ENCODE results near the gene ENPP6.
"Not testable (repeated sequence)": the region's sequence is repeated elsewhere in the genome, so short reads cannot be mapped to it uniquely, and the experiment has no call there.

Gene ENPP6

GRCh38 chr4:184157322-184157721 is 60.4 kb downstream of the ENPP6 start:
- no peak for DNase-seq
- in situ Hi-C loops (cut with HindIII; ENCODE audit: low pct_ligation_motif_present, low pct_unique_long_range_greater_than_20kb, low sequenced_read_pairs), result no loop called here

GRCh38 chr4:184156163-184156920 is 61.3 kb downstream of the ENPP6 start:
- in situ Hi-C loops (cut with HindIII; ENCODE audit: low pct_ligation_motif_present, low pct_unique_long_range_greater_than_20kb, low sequenced_read_pairs), result no loop called here
- no peak for DNase-seq

- in situ Hi-C loops (cut with HindIII; ENCODE audit: low pct_ligation_motif_present, low pct_unique_long_range_greater_than_20kb, low sequenced_read_pairs), result no loop called here
- no peak for DNase-seq
Observed at GRCh38 chr4:184154199-184154598, 63.5 kb downstream of the ENPP6 start.

GRCh38 chr4:184153781-184154180 is 63.9 kb downstream of the ENPP6 start:
- no peak for DNase-seq
- in situ Hi-C loops (cut with HindIII; ENCODE audit: low pct_ligation_motif_present, low pct_unique_long_range_greater_than_20kb, low sequenced_read_pairs), result no loop called here

- in situ Hi-C loops (cut with HindIII; ENCODE audit: low pct_ligation_motif_present, low pct_unique_long_range_greater_than_20kb, low sequenced_read_pairs), result no loop called here
Observed at GRCh38 chr4:184151988-184152485, 65.6 kb downstream of the ENPP6 start.

GRCh38 chr4:184150102-184150839 is 67.4 kb downstream of the ENPP6 start:
- no peak for DNase-seq
- in situ Hi-C loops (cut with HindIII; ENCODE audit: low pct_ligation_motif_present, low pct_unique_long_range_greater_than_20kb, low sequenced_read_pairs), result no loop called here

More at GRCh38 chr4:184151988-184152485, 65.6 kb downstream of the ENPP6 start:
- DNase-seq, result no peak

GRCh38 chr4:184148738-184149637 is 68.7 kb downstream of the ENPP6 start:
- in situ Hi-C loops (cut with HindIII; ENCODE audit: low pct_ligation_motif_present, low pct_unique_long_range_greater_than_20kb, low sequenced_read_pairs), result no loop called here
- DNase-seq, result no peak

- in situ Hi-C loops (cut with HindIII; ENCODE audit: low pct_ligation_motif_present, low pct_unique_long_range_greater_than_20kb, low sequenced_read_pairs), result no loop called here
- no peak for DNase-seq
Observed at GRCh38 chr4:184147858-184148737, 69.6 kb downstream of the ENPP6 start.

- in situ Hi-C loops (cut with HindIII; ENCODE audit: low pct_ligation_motif_present, low pct_unique_long_range_greater_than_20kb, low sequenced_read_pairs), result no loop called here
- no peak for DNase-seq
Observed at GRCh38 chr4:184146951-184147350, 70.7 kb downstream of the ENPP6 start.

GRCh38 chr4:184145596-184145995 is 72.1 kb downstream of the ENPP6 start:
- in situ Hi-C loops (cut with HindIII; ENCODE audit: low pct_ligation_motif_present, low pct_unique_long_range_greater_than_20kb, low sequenced_read_pairs), result no loop called here
- no peak for DNase-seq

- no peak for DNase-seq
- in situ Hi-C loops (cut with HindIII; ENCODE audit: low pct_ligation_motif_present, low pct_unique_long_range_greater_than_20kb, low sequenced_read_pairs), result no loop called here
Observed at GRCh38 chr4:184143770-184144564, 73.7 kb downstream of the ENPP6 start.

GRCh38 chr4:184142121-184143000 is 75.3 kb downstream of the ENPP6 start:
- in situ Hi-C loops (cut with HindIII; ENCODE audit: low pct_ligation_motif_present, low pct_unique_long_range_greater_than_20kb, low sequenced_read_pairs), result no loop called here
- DNase-seq, result no peak

GRCh38 chr4:184140901-184141300 is 76.8 kb downstream of the ENPP6 start:
- in situ Hi-C loops (cut with HindIII; ENCODE audit: low pct_ligation_motif_present, low pct_unique_long_range_greater_than_20kb, low sequenced_read_pairs); DNase-seq: not testable (repeated sequence)

GRCh38 chr4:184136525-184136924 is 81.1 kb downstream of the ENPP6 start:
- in situ Hi-C loops (cut with HindIII; ENCODE audit: low pct_ligation_motif_present, low pct_unique_long_range_greater_than_20kb, low sequenced_read_pairs), result no loop called here

GRCh38 chr4:184126800-184127199 is 90.9 kb downstream of the ENPP6 start:
- in situ Hi-C loops (cut with HindIII; ENCODE audit: low pct_ligation_motif_present, low pct_unique_long_range_greater_than_20kb, low sequenced_read_pairs), result no loop called here
- no peak for DNase-seq

More at GRCh38 chr4:184136525-184136924, 81.1 kb downstream of the ENPP6 start:
- no peak for DNase-seq

GRCh38 chr4:184122631-184123408 is 94.9 kb downstream of the ENPP6 start:
- DNase-seq, result no peak
- in situ Hi-C loops (cut with HindIII; ENCODE audit: low pct_ligation_motif_present, low pct_unique_long_range_greater_than_20kb, low sequenced_read_pairs), result no loop called here

All from ACHN (cell line).